Stomach (tissue), 4 donors: ENCODE data around the gene TFAM.

Experiments used
- POLR2AphosphoS5 ChIP-seq, 3 donors: sonication (generic); formaldehyde crosslinking; IDR thresholded peaks; one replicate each; pipeline ENCODE4 v1.6.1; 2016; ENCODE audit warnings: antibody characterized with exemption in 3 of 3
- TF ChIP-seq, protein P1 (sequence below), 7 experiments: fragments of 450-650 bp in 4 of 7; fragments of 200-600 bp in 3 of 7; sonication (generic) in 3 of 7; IDR thresholded peaks; one replicate each; pipeline ENCODE4 v1.5.1; 2016 to 2019; ENCODE audit warnings: antibody characterized with exemption in 7 of 7, control low read depth in 2 of 7, mild to moderate bottlenecking in 1 of 7

DNA sequence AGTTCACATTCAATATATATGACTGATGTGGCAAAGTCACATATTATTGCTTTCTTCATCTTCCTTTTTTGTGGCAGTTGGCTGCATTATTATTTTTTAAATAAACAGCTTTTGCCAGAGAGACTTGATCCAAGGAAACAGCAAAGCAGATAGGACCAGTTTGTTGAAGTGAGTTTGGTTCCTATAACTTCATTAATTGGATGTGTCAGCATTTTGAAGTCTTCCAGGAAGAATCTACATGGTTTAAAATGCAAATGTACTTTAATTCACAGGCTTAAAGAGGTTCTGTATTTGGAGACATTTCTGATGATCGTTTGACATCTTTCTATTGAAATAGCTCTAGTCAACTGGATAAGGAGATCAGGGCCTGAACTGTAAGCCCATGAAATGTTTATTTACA is 37.2 kb upstream of the TFAM start:
- TF ChIP-seq, protein P1, sequence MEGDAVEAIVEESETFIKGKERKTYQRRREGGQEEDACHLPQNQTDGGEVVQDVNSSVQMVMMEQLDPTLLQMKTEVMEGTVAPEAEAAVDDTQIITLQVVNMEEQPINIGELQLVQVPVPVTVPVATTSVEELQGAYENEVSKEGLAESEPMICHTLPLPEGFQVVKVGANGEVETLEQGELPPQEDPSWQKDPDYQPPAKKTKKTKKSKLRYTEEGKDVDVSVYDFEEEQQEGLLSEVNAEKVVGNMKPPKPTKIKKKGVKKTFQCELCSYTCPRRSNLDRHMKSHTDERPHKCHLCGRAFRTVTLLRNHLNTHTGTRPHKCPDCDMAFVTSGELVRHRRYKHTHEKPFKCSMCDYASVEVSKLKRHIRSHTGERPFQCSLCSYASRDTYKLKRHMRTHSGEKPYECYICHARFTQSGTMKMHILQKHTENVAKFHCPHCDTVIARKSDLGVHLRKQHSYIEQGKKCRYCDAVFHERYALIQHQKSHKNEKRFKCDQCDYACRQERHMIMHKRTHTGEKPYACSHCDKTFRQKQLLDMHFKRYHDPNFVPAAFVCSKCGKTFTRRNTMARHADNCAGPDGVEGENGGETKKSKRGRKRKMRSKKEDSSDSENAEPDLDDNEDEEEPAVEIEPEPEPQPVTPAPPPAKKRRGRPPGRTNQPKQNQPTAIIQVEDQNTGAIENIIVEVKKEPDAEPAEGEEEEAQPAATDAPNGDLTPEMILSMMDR (IDR thresholded peaks at IDR 0.05), result no peak
- TF ChIP-seq POLR2AphosphoS5 (IDR thresholded peaks at IDR 0.05), result no peak
